GM19328 (cell line): Measurements from ENCODE around the gene SPTB.
"Not testable (repeated sequence)": the region's sequence is repeated elsewhere in the genome, so short reads cannot be mapped to it uniquely, and the experiment has no call there.

Source experiments
- ATAC-seq: cut with Tn5 transposase; IDR thresholded peaks from one replicate; pipeline ENCODE4 v1.9.1; 2021; ENCODE audit warnings: mild to moderate bottlenecking, moderate library complexity; ENCODE audit not compliant: unreplicated experiment

SPTB gene

GRCh38 chr14:64825006-64825405 lies 54.7 kb downstream of the SPTB start:
- no peak for ATAC-seq

GRCh38 chr14:64824471-64824870 lies 55.2 kb downstream of the SPTB start:
- no peak for ATAC-seq

GRCh38 chr14:64823305-64823861 lies 56.3 kb downstream of the SPTB start:
- ATAC-seq, result no peak

- ATAC-seq, result no peak
These were observed 58.1 kb downstream of the SPTB start for GRCh38 chr14:64821651-64822050.

- ATAC-seq, result no peak
These were observed 61.6 kb downstream of the SPTB start for GRCh38 chr14:64818151-64818550.

GRCh38 chr14:64817631-64818030 lies 62.1 kb downstream of the SPTB start:
- no peak for ATAC-seq

GRCh38 chr14:64816221-64816783 lies 63.4 kb downstream of the SPTB start:
- no peak for ATAC-seq

- no peak for ATAC-seq
These were observed 64.5 kb downstream of the SPTB start for GRCh38 chr14:64815257-64815656.

- ATAC-seq, result no peak
These were observed 67.3 kb downstream of the SPTB start for GRCh38 chr14:64812412-64812811.

GRCh38 chr14:64811676-64812075 lies 68.0 kb downstream of the SPTB start:
- ATAC-seq, result no peak

- ATAC-seq, result no peak
These were observed 71.3 kb downstream of the SPTB start for GRCh38 chr14:64808449-64808848.

GRCh38 chr14:64807551-64807950 lies 72.2 kb downstream of the SPTB start:
- ATAC-seq, result no peak

- no peak for ATAC-seq
These were observed 72.7 kb downstream of the SPTB start for GRCh38 chr14:64806862-64807495.

GRCh38 chr14:64806202-64806861 lies 73.4 kb downstream of the SPTB start:
- ATAC-seq, result no peak

GRCh38 chr14:64805646-64806045 lies 74.1 kb downstream of the SPTB start:
- ATAC-seq, result not testable (repeated sequence)

- no peak for ATAC-seq
These were observed 74.9 kb downstream of the SPTB start for GRCh38 chr14:64804754-64805260.

GRCh38 chr14:64801800-64802199 lies 77.9 kb downstream of the SPTB start:
- ATAC-seq, result no peak

GRCh38 chr14:64801046-64801445 lies 78.7 kb downstream of the SPTB start:
- ATAC-seq, result no peak

- ATAC-seq, result no peak
These were observed 79.7 kb downstream of the SPTB start for GRCh38 chr14:64800000-64800399.

GRCh38 chr14:64799555-64799954 lies 80.2 kb downstream of the SPTB start:
- ATAC-seq, result no peak

- ATAC-seq, result no peak
These were observed 83.3 kb downstream of the SPTB start for GRCh38 chr14:64796369-64796768.

- no peak for ATAC-seq
These were observed 83.8 kb downstream of the SPTB start for GRCh38 chr14:64795921-64796320.
